Heart right ventricle (tissue), 16 donors: Measurements from ENCODE around the gene OPTC. TPM values are rescaled to one million over a fixed set of nuclear protein-coding genes. Genes with fewer than 3 reads are reported as not detected.
A peak's percentile ranks its signal among the peaks of the same experiment; 100 is the strongest.

Experiments used
- ATAC-seq, 8 donors: fragments of 200-7000 bp; cut with Tn5 transposase; one replicate each; pipeline ENCODE4 v1.9.1; 2020; ENCODE audit warnings: mild to moderate bottlenecking in 8 of 8, moderate library complexity in 8 of 8, moderate number of reproducible peaks in 1 of 8
- DNase-seq, 2 donors: peaks; one replicate each; pipeline ENCODE4 v3.0.0-alpha.2; 2020
- H3K27ac ChIP-seq, 10 donors: fragments of 200-600 bp; sonication (generic) in 2 of 10; one replicate each; pipeline versions ENCODE4 v1.5.0 to v1.8.0; 2020 to 2022; ENCODE audit warnings: mild to moderate bottlenecking in 3 of 10
- H3K27me3 ChIP-seq, 7 donors: fragments of 200-600 bp; one replicate each; pipeline ENCODE4 v1.8.0; 2021 to 2022; ENCODE audit warnings: mild to moderate bottlenecking in 2 of 7
- H3K36me3 ChIP-seq, 9 donors: fragments of 200-600 bp; sonication (generic) in 1 of 9; one replicate each; pipeline versions ENCODE4 v1.5.0 to v1.8.0; 2020 to 2022; ENCODE audit warnings: mild to moderate bottlenecking in 2 of 9
- H3K4me1 ChIP-seq, 9 donors: fragments of 200-600 bp; sonication (generic) in 1 of 9; one replicate each; pipeline versions ENCODE4 v1.5.0 to v1.8.0; 2020 to 2022; ENCODE audit warnings: mild to moderate bottlenecking in 4 of 9
- H3K4me3 ChIP-seq, 10 donors: fragments of 200-600 bp; sonication (generic) in 2 of 10; one replicate each; pipeline versions ENCODE4 v1.5.0 to v1.8.0; 2020 to 2022; ENCODE audit warnings: mild to moderate bottlenecking in 7 of 10, moderate library complexity in 2 of 10
- H3K9me3 ChIP-seq, 11 donors: fragments of 200-600 bp in 10 of 11; sonication (generic) in 2 of 11; one replicate each; pipeline versions ENCODE4 v1.5.0 to v1.8.0; 2013 to 2022; ENCODE audit warnings: mild to moderate bottlenecking in 2 of 11, control low read depth in 1 of 11, moderate library complexity in 1 of 11
- WGBS, 2 donors: extraction: QIAGEN DNeasy Blood & Tissue Kit; methylation state at CpG; one replicate each; pipeline ENCODE4 v1.1.7; 2013; ENCODE audit warnings: inconsistent platforms in 1 of 2; 5-methylcytosine and 5-hydroxymethylcytosine counted together
- intact Hi-C, 10 donors: fragments of 100-400 bp; cut with DNase I; formaldehyde crosslinking; loops; one replicate each; pipeline versions ENCODE4 v1.11.1 to v1.14.2; 2022
- polyA plus RNA-seq, 2 donors: library from polyadenylated mRNA; stranded (reverse); fragments of 200-250 nt; gene quantifications; one replicate each; pipeline ENCODE4 v1.2.3, GENCODE V29; 2013
- total RNA-seq, 10 donors: library from RNA; stranded (reverse); fragmentation: NEBNext Ultra II Directional in 3 of 10; extraction: Animal tissue kit (Norgen Biotek cat#: 25700) in 3 of 10; gene quantifications; one replicate each; pipeline versions ENCODE4 v1.2.1 to v1.2.4, GENCODE V29; 2021 to 2023
- TF ChIP-seq, protein P1 (sequence below), 9 donors: fragments of 200-600 bp; sonication (generic) in 2 of 9; IDR thresholded peaks; one replicate each; pipeline versions ENCODE4 v1.5.0 to v1.8.0; 2021 to 2022; ENCODE audit warnings: antibody characterized with exemption in 9 of 9, mild to moderate bottlenecking in 5 of 9, moderate library complexity in 1 of 9
- donor health status: Arrhythmogenic right ventricular cardiomyopathy.
- donor health status: ischemic (EF 13 %, LVEDD 7.1; RV severe dilation, severe dysfunction).
- donor health status: healthy with polysubstance abuse.
- donor health status: DM: no; HTN: yes; CAD: no.
- donor health status: DM: no; HTN: no; CAD: no.
- donor health status: ischemic (EF 25% LVEDD 6.9; RV normal size, moderate dysfunction).
- donor health status: ischemic (EF 25% LVEDD 5.7; RV mildly dilated, moderate dysfunction).
- donor health status: healthy.
- donor health status: DM: yes; HTN: yes; CAD: no.
- donor health status: Ischemic cardiomyopathy.
- donor health status: ischemic (EF 35%, LVEDD 5.7; RV mildly dilated, moderate dysfunction).
- donor health status: nonischemic (EF 11% LVEDD 7.7; RV severe dilation, severe dysfunction).
- donor health status: DM: yes; HTN: yes; CAD: no.
- donor health status: PGD.
- donor health status: ischemic (EF 29% LVEDD 5.4; RV normal size, mild dysfunction).
- donor health status: nonischemic (EF 23%, LVEDD 6.1; RV moderate dilation, normal function).

The OPTC gene
- total and polyA plus RNA-seq, 12 donors = not detected

DNA sequence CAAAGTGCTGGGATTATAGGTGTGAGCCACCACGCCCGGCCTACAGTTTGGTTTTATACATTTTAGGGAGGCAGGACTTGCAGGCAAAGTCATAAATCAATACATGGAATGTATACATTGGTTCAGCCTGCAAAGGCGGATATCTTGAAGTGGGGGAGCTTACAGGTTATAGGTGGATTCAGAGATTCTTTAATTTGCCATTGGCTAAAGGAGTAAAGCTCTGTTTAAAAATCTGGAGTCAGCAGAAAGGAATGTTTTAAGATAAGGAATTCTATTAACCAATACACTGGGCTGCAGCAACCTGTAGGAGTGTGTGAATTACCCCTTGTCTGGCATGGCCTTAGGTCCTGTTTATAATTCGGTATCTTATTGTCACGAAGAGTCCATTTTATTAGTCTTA lies 57.6 kb downstream of the OPTC start:
- Histone ChIP-seq H3K27me3 (no peaks in the 10 kb centered on the region), H3K36me3 (no peaks in the 10 kb centered on the region), H3K9me3 (no peaks in the 10 kb centered on the region), H3K27ac (peak overlapping the region in 6 of 10 donors; percentile 2 to 96 (median 76)), H3K4me3 (no peak overlapping the region), H3K4me1 (peaks cover 14 to 57% (median 28%) of the 10 kb centered on the region in 9 donors)
- ATAC-seq (no peak), DNase-seq (no peak)
- intact Hi-C loops = no loop called here
- TF ChIP-seq, protein P1, sequence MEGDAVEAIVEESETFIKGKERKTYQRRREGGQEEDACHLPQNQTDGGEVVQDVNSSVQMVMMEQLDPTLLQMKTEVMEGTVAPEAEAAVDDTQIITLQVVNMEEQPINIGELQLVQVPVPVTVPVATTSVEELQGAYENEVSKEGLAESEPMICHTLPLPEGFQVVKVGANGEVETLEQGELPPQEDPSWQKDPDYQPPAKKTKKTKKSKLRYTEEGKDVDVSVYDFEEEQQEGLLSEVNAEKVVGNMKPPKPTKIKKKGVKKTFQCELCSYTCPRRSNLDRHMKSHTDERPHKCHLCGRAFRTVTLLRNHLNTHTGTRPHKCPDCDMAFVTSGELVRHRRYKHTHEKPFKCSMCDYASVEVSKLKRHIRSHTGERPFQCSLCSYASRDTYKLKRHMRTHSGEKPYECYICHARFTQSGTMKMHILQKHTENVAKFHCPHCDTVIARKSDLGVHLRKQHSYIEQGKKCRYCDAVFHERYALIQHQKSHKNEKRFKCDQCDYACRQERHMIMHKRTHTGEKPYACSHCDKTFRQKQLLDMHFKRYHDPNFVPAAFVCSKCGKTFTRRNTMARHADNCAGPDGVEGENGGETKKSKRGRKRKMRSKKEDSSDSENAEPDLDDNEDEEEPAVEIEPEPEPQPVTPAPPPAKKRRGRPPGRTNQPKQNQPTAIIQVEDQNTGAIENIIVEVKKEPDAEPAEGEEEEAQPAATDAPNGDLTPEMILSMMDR (IDR thresholded peaks at IDR 0.05) = no peak
- 72 to 79% methylated on average over 5 of the region's 5 CpGs for WGBS, 2 donors

DNA sequence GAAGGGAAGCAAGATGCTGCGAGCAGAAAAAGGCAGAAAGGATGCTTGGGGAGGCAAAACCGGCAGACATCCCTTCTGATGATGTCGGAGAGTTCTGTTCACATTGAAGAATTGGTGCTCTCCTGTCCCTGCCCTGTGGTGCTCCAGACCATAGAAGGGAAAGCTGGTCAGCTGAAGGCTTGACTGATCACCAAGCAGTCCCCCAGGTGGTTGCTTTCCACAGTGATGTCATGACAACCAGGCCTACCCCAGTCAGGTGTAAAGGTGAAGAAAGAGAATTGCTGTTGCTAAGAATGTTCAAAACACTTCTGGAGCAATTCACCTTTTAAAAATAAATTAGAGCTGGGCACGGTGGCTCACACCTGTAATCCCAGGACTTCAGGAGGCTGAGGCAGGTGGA lies 59.5 kb downstream of the OPTC start:
- WGBS, 2 donors = 80 to 88% methylated on average over 4 of the region's 4 CpGs
- TF ChIP-seq, protein P1 (IDR thresholded peaks at IDR 0.05) = no peak
- Histone ChIP-seq H3K4me3 (peak overlapping the region in 2 of 10 donors; percentile 35 to 46), H3K4me1 (peaks cover 15 to 76% (median 37%) of the 10 kb centered on the region in 9 donors), H3K9me3 (no peaks in the 10 kb centered on the region), H3K36me3 (no peaks in the 10 kb centered on the region), H3K27me3 (no peaks in the 10 kb centered on the region), H3K27ac (peak overlapping the region in 8 of 10 donors; percentile 9 to 98 (median 92))
- intact Hi-C loops = no loop called here
- DNase-seq (no peak), ATAC-seq (no peak)

DNA sequence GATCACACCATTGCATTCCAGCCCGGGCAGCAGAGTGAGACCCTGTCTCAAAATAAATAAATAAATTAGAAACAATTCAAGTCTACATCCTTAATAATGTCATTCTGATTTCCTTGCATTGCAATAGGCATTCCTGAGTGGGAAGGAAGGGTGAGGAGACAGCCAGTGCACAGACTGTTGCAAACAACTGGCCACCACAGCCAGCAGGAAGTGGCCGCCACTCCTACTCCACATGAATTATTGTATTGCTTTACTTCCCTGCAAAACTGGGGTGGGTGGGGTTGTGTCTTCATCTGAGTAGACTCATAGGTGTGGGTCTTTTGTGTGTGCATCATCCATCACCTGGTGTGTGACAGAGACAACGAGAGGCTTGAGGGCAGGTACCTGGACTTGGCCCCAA lies 60.1 kb downstream of the OPTC start:
- ATAC-seq (no peak), DNase-seq (no peak)
- H3K36me3 ChIP-seq = no peaks in the 10 kb centered on the region
- no peaks in the 10 kb centered on the region for H3K27me3 ChIP-seq
- TF ChIP-seq, protein P1 (IDR thresholded peaks at IDR 0.05) = no peak
- H3K4me3 ChIP-seq = peak overlapping the region in 9 of 10 donors; percentile 19 to 50 (median 36)
- H3K27ac ChIP-seq = peak overlapping the region in 7 of 10 donors; percentile 88 to 98 (median 93)
- intact Hi-C loops = no loop called here
- no peaks in the 10 kb centered on the region for H3K9me3 ChIP-seq
- H3K4me1 ChIP-seq = peaks cover 21 to 77% (median 43%) of the 10 kb centered on the region in 9 donors
- 72 to 77% methylated on average over 3 of the region's 3 CpGs for WGBS, 2 donors

DNA sequence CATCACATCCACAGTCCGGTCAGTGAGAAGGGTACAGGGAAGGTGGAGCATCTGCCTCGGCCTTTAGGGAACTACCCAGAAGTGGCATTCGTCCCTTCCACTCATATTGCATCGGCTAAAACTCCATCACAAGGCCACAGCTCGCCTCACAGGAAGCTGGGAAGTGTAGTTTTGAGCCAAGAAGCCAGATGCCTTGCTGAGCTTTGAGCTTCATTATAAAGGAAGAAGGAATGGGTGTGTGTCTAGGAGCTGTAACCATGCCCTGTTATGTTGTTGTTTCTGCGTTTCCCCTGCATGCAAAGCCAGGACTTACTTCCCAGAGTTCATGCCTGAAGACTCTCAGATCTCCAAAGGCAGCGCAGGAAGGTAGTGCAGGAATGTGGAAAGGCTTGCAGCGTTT lies 61.1 kb downstream of the OPTC start:
- Histone ChIP-seq H3K4me3 (peak overlapping the region in 9 of 10 donors; percentile 19 to 50 (median 36)), H3K9me3 (no peaks in the 10 kb centered on the region), H3K36me3 (no peaks in the 10 kb centered on the region), H3K4me1 (peaks cover 22 to 85% (median 48%) of the 10 kb centered on the region in 9 donors), H3K27me3 (no peaks in the 10 kb centered on the region), H3K27ac (peak overlapping the region; percentile 67 to 98 (median 91))
- intact Hi-C loops = loop anchor here in 8 of 10 donors (1.0 to 5.0 kb wide), 6 partner anchors 37 to 74 kb away; partner anchors contain the start of gene ATP2B4 (in 1 of the 8)
- WGBS, 2 donors = 48 to 50% methylated on average over 8 of the region's 8 CpGs
- TF ChIP-seq, protein P1 (IDR thresholded peaks at IDR 0.05) = no peak
- peak in 1 of 2 donors; percentile 46 for DNase-seq
- ATAC-seq = peak in 5 of 8 donors; percentile 8 to 30 (median 15)
